Activated CD4-positive, CD25-positive, alpha-beta regulatory T cell (primary cell): ENCODE data around the gene ANXA6.

Source experiments
- DNase-seq, 4 experiments: peaks; one replicate each; lab custom pipeline; 2025; lab: John Stamatoyannopoulos, UW

The ANXA6 gene

DNA sequence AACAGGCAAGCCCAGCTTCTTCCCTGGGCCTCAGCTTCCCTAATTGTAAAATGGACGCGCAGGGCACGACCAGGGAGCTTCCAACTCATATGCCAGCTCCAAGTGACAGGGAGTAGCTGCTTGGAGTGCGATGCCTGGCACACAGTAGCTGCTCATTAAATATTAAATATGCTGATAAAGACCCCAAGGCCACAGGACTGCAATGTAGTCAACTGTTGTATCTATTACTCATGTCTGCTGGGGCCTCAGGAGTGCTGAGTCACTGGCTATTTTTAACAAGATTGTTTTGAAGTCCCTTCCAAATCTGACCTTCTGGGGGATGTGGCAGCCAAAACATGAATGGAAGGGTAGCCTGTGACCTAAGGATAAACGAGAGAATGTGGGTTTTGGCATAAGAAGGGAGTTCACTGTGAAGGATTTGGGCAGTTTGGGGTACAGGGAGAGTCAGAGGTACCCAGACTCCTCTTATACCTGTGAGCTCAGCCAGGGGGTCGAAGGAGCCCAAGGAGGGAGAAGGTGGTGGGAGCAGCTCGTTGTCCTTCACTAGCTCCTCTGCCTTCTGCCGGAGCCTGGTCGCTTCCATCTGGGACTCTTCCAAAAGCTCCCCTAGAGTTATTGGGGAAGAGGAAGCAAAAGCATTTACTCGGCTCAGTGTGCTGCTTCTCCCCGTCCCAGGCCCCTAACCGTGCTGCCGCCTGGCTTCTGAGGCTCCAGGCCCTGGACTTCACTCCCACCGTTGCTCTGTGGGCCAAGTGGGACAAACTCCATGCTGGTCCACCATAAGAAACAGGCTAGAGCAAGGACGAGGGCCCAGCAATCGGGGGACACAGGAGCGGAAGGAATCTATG is 94.2 kb downstream of the ANXA6 start:
- DNase-seq, result no peak

DNA sequence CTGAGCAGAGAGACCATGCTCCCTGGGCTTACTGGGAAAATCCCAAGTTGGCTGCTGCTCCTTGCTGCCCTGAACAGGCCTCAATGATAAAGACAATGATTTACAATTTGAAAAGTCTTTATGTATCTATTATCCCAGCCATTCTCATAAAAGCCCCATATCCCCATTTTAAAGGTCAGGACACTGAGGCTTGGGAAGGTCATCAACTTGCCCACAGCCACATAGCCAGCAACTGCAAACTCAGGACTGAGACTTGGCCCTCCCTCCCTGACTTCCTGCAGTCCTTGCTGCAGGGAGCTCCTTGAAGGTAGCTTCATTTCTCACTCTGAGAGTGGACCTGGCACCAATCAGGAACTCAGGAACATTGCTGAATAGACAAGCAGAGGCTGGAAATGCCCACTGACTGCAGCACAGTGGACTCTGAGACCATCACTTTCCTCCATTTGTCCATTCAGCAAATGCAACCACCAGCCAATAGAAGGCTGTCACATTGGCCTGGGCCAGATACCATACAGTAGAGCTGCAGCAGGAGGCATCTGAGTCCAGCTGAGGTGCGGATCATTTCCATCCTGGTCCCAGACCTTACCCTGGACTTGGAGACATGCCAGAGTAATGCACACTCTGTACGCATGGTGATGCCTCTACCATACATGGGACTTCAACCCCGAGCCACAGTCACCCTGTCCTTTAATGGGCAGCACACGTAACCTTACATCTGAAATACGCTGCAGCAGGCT is 95.0 kb downstream of the ANXA6 start:
- no peak for DNase-seq

DNA sequence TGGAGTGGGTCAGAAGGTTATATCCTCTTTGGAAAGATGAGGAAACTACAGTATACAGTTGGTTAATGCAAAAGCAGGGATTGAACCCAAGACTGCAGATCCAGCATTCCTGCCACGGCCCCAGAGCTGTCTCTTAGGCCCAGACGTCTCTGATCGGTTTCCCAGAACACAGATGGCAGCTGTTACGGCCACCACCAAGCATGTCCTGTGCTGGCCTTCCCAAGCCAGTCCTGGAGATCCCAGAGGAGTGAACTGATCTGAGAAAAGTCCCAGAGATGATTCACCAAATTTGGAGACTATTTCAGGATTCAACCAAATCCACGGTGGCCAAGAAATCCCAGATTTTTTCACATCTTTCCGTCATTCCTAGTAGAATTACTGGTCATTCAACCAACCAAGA is 96.8 kb downstream of the ANXA6 start:
- no peak for DNase-seq

DNA sequence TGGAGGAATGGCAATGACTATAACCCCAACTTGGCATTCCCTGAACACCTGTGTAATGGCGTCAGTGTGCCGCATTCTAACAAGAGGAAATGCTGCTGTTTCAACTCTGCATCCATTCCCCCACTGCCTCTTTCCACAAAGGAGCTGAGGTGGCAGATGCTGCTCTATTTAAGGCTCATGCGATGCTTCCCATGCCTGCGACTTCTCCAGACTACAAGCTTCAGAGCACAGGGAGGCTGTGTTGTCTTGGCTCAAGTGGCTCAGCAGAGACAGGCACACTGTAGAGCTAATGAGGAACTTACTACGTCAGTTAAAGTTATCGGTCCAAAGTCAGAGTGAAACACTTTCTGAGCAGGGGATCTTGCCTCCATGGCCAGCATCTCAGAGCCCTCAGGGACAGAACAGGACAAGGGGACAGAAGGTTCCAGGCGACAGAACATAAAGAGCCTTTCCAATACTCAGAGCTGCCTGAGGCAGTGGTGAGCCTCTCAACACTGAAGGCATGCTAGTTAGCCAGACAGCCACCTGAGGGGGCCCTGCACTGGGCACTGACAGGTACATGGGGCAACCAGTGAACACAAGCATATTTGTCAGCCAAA is 98.6 kb downstream of the ANXA6 start:
- DNase-seq, result no peak

DNA sequence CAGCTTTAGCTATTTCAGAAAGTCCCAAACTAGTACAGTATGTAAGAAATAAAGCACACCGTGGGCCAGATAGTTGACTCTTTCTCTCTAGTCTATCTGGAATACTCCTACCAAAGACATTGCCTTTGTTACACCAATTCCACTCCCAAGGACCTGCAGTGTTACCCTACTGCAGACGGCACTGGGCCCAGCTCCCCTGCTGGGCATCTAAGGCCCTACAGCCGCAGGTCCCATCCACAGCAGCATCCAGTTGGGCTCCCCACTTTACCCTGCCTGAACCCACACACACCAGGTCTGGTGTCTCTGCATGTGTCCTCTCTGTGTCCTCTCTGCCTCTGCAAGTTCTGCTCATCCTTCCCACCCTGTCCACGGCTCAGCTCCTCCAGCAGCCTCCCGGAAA is 99.3 kb downstream of the ANXA6 start:
- no peak for DNase-seq

DNA sequence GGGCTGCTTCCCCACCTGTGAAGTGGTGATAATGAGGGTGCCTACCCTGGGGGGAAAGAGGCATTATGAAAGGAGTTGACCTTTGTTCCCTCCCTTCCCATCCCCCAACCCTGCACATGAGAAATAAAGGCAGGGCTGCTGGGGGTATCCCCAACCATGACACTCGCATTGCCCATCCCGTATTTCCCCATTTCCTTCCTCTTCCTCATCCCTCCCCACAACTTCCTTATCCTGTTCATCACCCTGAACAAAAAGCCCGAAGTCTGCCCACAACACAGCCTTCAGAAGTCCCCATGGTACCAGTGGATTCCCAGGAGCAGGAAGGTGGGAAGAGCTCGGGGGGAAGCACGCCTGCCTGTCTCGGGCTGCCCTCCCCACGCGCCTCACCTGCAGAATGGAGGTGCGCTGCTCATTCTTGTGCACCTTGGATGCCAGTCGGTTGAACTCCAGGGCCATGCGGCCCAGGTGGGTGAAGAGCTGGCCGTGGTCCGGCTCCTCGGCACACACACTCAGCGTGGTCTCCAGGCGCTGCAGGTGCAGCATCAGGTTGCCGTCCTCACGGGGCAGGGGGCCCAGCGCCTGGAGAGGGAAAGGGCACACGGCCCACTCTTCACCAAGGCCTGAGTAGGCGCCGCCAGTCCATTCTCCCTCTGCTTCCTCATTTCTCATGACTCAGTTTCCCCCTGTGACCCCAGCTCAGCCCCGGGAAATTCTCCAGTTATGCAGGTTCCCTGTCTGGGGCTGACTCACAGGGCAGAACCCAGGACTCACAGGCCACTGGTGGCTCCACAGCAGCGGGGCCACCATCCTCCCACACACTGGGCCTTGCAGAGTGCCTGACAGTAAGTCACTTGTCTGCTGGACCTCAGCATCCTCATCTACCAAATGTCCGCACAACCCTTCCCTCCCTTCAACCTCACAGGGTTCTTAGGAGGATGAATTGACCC is 100.9 kb downstream of the ANXA6 start:
- no peak for DNase-seq

DNA sequence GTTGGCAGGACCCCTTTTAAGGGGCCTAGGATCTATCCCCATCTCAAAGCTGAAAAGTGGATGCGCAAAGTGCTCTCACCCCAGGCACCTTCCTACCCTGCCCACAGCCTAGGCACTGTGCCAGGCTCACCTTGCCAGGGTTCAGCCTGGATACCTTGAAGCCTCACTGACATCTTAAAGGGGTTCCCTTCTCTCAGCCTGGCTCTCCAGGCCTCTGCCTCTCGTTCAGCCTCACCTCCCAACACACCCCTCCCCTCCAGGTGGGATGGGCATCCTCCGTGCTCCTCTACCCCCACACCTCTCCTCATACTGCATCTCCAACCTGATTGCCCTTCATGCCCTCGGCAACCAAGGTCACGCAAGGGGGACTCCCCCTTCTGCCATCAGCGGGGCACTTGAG is 102.2 kb downstream of the ANXA6 start:
- DNase-seq, result no peak

DNA sequence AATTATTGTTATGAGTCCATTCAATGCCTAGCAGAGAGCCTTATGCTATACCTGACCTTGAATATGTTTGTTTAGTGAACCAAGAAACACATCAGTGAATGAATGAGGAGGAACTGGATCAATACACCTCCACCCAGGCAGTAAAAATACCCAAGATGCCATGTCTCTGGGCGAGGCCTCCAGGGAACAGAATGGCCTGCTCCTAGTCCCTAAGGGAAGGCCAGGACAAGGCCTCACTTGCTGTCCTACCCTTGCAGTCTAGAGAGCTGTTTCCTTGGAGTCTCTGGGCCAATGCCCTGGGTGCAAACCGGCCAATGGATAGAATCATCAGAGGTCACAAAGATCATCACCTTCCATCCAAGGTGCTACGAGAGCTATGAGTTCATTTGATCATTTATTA is 102.9 kb downstream of the ANXA6 start:
- no peak for DNase-seq

DNA sequence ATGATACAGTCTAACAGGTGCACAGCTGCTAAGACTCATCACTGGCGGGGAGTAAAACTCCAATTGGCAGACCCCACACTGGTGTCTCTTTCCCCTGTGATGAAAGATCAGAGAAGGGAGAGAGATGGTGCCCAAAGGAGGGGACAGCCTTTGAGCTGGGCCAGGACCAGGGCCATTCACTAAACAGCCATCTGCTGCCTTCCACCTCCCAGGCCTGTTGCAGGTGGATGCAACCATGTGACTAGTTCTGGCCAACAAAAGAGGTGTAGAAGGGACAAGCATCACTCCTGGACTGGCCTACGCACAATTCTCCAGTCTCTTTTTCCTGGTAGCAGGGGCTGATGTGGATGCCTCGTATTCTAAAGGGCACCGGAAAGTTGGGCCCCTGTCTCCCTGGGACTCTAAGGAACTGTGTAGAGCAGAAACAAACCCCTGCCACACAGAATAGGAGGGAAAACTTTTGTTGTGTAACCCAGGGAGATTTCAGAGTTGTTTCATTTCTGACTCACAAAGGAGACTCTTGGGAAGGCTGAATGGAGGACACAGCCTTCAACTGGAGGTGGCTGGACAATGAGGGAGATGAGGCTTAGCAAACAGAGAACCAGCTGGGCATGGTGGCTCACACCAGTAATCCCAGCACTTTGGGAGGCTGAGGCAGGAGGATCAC is 103.7 kb downstream of the ANXA6 start:
- DNase-seq, result no peak

DNA sequence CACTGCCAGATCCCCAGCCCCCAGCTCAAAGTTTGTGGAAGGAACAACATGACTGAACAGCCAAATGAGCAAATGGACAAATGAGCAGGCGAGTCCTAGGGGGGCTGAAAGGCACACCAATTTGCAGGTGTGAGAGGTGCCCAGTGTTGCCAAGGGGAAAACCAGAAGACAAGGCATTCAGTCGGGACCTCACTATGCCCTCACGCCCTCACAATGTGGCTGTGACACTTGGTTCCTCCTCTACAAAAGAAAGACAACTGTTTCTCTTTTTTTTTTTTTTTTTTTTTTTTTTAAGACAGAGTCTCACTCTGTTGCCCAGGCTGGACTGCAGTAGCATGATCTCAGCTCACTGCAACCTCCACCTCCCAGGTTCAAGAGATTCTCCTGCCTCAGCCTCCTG is 104.7 kb downstream of the ANXA6 start:
- no peak for DNase-seq

DNA sequence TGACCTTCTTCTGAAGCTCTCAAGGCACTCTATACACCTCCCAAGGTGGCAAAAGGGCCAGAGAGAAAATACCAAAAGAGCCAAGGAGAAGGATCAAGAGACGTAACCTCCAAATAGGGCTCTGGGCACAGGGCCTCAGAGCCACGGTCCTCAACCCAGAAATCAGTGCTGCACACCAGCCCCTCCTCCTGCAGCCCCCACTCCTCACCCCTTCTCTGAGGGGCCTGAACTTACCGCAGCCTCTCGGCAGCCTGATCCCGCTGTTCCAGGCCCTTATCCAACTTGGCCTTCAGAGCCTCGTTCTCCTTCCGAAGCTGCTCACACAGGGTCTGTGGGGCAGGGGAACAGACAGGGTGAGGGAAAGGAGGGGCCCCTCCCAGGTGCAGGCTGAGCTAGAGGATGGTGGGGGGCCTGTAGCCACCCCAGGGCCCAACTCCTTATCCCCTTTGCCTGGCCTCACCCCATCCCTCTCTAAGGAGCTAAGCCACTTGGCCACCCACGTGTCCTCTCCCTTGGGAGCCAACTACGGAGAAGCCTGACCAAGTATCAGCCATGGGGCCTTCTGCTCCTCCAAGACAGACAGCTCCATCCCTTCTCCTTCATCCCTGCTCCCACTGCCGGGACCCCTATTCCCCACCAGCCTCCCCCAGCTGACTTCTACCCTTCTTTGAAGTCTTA is 105.5 kb downstream of the ANXA6 start:
- no peak for DNase-seq

DNA sequence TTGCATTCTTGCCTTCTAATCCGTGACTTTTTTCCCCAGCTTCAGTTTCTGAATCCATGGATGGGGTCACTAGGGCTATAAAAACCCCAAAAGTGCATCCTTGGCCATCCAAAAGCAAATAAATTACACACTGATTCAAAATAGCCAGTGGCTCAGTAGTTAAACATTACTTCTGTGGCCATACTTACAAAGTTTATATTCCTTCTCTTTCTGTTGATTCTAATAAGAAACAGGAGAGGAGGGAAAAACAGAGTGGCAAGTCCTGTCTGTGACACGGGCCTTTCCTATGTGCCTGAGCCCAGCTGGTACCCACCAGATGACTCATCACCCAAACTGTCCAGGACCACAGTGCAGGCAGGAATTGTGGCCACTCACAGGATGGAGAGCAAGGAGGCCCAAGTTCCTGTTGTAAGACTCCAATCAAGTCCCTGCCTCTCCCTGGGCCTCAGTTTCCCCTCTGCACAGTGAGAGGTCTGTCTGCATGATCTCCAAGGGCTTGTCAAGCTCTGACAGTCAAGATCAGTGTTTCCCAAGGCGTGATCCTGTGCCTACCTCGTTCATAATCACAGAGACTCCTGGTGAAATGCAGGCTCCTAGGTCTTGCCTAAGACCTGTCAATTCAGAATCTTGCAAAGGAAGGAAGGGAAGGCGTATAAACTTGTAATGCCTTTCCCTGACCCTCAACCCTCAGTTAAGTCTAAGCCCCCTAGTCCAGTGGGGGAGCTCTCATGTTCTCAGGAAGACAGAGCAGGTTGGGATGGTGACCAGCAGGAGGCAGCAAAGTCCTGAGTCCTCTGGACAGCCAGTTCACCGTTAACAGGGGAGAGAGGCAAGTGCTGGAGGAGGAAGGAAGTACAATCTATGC is 106.3 kb downstream of the ANXA6 start:
- peak; percentile 26 to 65 (median 48) for DNase-seq
